GM12865 (cell line): ENCODE measurements around the gene TMEM247.

Source experiments
- DNase-seq: peaks from one replicate; pipeline ENCODE4 v3.0.0; 2010; ENCODE audit warnings: low read depth
- H3K4me3 ChIP-seq: 2 replicates; pipeline ENCODE4 v1.5.1; 2011; ENCODE audit warnings: mild to moderate bottlenecking, low read depth, low read length, control low read depth
- CTCF ChIP-seq: IDR thresholded peaks from 2 replicates; pipeline ENCODE4 v1.5.1; 2011; ENCODE audit warnings: low read length, control low read depth, low read depth, inconsistent platforms; ENCODE audit not compliant: insufficient read depth; ENCODE audit errors: missing control alignments

Gene TMEM247

GRCh38 chr2:46479265-46479664 is at the start of gene TMEM247:
Gene TMEM247 (plus strand): TSS chr2:46479565.
- no peak for TF ChIP-seq CTCF
- DNase-seq = no peak
- H3K4me3 ChIP-seq = no peak within 1 kb of the TSS

GRCh38 chr2:46430413-46430812 is 49.0 kb upstream of the TMEM247 start:
- TF ChIP-seq CTCF = no peak
- no peak for DNase-seq
- no peak overlapping the region for H3K4me3 ChIP-seq

- DNase-seq = no peak
- no peak overlapping the region for H3K4me3 ChIP-seq
- no peak for TF ChIP-seq CTCF
These were observed 48.4 kb upstream of the TMEM247 start for GRCh38 chr2:46430992-46431391.

GRCh38 chr2:46431481-46432235 is 47.7 kb upstream of the TMEM247 start:
- no peak for TF ChIP-seq CTCF
- no peak overlapping the region for H3K4me3 ChIP-seq

DNA sequence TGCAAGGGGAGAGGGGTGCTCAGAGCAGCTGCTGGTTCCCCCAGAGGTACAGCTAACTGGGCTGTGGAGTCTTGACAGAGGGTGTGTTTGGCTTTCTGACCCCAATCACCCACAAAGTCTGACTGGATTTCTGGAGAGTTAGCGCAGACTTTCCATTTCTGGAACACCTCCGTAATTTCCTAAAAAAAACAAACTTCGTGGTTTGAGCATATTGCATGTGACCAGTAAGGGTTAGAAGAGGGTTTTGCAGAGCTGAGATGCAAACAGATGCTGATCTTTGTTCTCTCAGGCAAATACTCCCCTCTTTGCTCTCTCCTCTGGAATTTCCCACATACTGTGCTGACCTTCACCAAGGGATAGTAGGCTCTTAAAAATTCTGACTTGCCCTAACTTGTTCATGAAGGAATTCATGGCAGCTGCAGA is 44.5 kb upstream of the TMEM247 start:
- no peak for TF ChIP-seq CTCF
- no peak overlapping the region for H3K4me3 ChIP-seq
- no peak for DNase-seq

More at GRCh38 chr2:46431481-46432235, 47.7 kb upstream of the TMEM247 start:
- no peak for DNase-seq

DNA sequence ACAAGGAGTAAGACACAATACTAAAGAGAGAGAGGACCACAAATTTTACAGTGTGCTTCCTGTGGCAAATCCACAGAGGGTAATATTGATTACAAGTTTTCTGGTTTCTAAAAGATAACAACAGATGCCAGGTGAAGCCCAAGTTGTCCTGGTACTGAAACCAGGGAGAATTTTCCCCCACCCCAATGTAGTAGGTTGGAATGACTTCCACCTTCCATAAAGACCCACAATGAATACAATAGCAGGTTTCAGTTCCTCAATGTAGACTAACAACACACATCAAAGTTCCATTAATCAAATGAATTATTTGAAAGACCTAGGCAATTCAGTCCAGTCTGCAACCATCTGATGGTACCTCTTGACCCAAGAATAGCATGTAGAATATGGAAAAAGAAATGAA is 44.0 kb upstream of the TMEM247 start:
- TF ChIP-seq CTCF = no peak
- H3K4me3 ChIP-seq = no peak overlapping the region
- DNase-seq = no peak
